ENCODE data around the gene TSFM.

TSFM gene

DNA sequence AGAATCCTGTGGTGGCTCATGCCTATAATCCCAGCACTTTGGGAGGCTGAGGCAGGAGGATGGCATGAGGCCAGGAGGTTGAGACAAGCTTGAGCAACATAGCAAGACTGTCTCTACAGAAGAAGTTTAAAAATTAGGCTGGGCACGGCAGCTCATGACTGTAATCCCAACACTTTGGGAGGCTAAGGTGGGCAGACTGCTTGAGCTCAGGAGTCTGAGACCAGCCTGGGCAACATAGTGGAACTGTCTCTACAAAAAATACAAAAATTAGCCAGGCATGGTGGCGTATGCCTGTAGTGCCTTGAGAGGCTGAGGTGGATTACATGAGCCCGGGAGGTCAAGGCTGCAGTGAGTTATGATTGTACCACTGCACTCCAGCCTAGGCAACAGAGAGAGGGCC is 14.7 kb upstream of the TSFM start:
- H3K4ac ChIP-seq (ENCODE audit: low read depth, low read length): no peak overlapping the region
- peaks cover 2% of the 10 kb centered on the region for H3K36me3 ChIP-seq (ENCODE audit: control insufficient read depth, insufficient read depth, low read length)
- no peak overlapping the region for H3K9ac ChIP-seq (ENCODE audit: low read length)
- H3K56ac ChIP-seq (ENCODE audit: low read length): no peak overlapping the region
- H3K18ac ChIP-seq (ENCODE audit: low read length): no peak overlapping the region
- H2AK5ac ChIP-seq (ENCODE audit: low read length): no peak overlapping the region
- H3K4me3 ChIP-seq (ENCODE audit: low read length): no peak overlapping the region
- H4K8ac ChIP-seq (ENCODE audit: low read depth, low read length): no peak overlapping the region
- H3K27ac ChIP-seq (ENCODE audit: low read depth, low read length): no peak overlapping the region
- H2BK120ac ChIP-seq (ENCODE audit: low read depth, low read length): no peak overlapping the region
- WGBS (ENCODE audit: extremely low coverage, insufficient coverage, low lambda C conversion rate): no CpG with 5 or more reads among the region's 3 CpGs
- DNase-seq: no peak
- H3K4me2 ChIP-seq (ENCODE audit: low read length): no peak overlapping the region
- H3K79me1 ChIP-seq (ENCODE audit: low read length): peaks cover 8% of the 10 kb centered on the region
- peaks cover 19% of the 10 kb centered on the region for H3K27me3 ChIP-seq (ENCODE audit: insufficient read depth, low read length, poor library complexity)
- H2BK15ac ChIP-seq (replicated peaks; ENCODE audit: low read depth): no peak overlapping the region
- H4K5ac ChIP-seq (ENCODE audit: low read length): no peak overlapping the region
- H3K23ac ChIP-seq (ENCODE audit: low read length): no peak overlapping the region
- H3K4me1 ChIP-seq (ENCODE audit: control insufficient read depth, low read depth, low read length): peaks cover 9% of the 10 kb centered on the region
- peaks cover 3% of the 10 kb centered on the region for H3K79me2 ChIP-seq (ENCODE audit: control insufficient read depth, insufficient read depth, low read length)
- no peak overlapping the region for H2BK5ac ChIP-seq (ENCODE audit: low read length)

DNA sequence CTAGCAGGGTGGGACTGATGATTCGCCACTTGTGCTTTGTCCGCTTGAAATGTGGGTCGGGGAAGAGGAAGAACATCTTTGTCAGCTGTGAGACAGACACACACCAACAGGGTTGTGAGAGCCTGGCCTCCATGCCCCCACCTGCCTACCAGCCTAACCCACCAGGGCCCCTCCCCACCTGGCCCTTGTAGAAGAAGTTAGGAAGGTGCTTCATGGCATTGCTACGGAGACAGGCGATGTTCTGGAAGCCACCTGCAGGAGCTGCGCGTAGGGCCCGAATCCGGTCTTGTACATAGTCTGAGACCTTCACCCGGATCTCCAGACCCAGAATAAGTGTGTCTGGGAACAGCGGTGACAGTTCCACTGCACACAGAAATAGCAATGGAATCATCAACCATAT is 13.0 kb upstream of the TSFM start:
- H3K4me1 ChIP-seq (ENCODE audit: control insufficient read depth, low read depth, low read length): peaks cover 9% of the 10 kb centered on the region
- DNase-seq: no peak
- H3K79me1 ChIP-seq (ENCODE audit: low read length): peaks cover 8% of the 10 kb centered on the region
- no peak overlapping the region for H3K4ac ChIP-seq (ENCODE audit: low read depth, low read length)
- H3K56ac ChIP-seq (ENCODE audit: low read length): no peak overlapping the region
- H3K27me3 ChIP-seq (ENCODE audit: insufficient read depth, low read length, poor library complexity): peaks cover 12% of the 10 kb centered on the region
- no peak overlapping the region for H3K9ac ChIP-seq (ENCODE audit: low read length)
- no peak overlapping the region for H3K18ac ChIP-seq (ENCODE audit: low read length)
- peaks cover 3% of the 10 kb centered on the region for H3K79me2 ChIP-seq (ENCODE audit: control insufficient read depth, insufficient read depth, low read length)
- H2BK120ac ChIP-seq (ENCODE audit: low read depth, low read length): no peak overlapping the region
- H3K23ac ChIP-seq (ENCODE audit: low read length): no peak overlapping the region
- WGBS (ENCODE audit: extremely low coverage, insufficient coverage, low lambda C conversion rate): no CpG with 5 or more reads among the region's 11 CpGs
- no peak overlapping the region for H4K8ac ChIP-seq (ENCODE audit: low read depth, low read length)
- H2AK5ac ChIP-seq (ENCODE audit: low read length): no peak overlapping the region
- H2BK5ac ChIP-seq (ENCODE audit: low read length): no peak overlapping the region
- no peak overlapping the region for H2BK15ac ChIP-seq (replicated peaks; ENCODE audit: low read depth)
- H3K4me3 ChIP-seq (ENCODE audit: low read length): no peak overlapping the region
- H3K36me3 ChIP-seq (ENCODE audit: control insufficient read depth, insufficient read depth, low read length): peaks cover 2% of the 10 kb centered on the region
- no peak overlapping the region for H3K27ac ChIP-seq (ENCODE audit: low read depth, low read length)
- H4K5ac ChIP-seq (ENCODE audit: low read length): no peak overlapping the region
- no peak overlapping the region for H3K4me2 ChIP-seq (ENCODE audit: low read length)

- Histone ChIP-seq H3K27me3 (ENCODE audit: insufficient read depth, low read length, poor library complexity) (peaks cover 6% of the 10 kb centered on the region), H3K4ac (ENCODE audit: low read depth, low read length) (no peak overlapping the region), H4K8ac (ENCODE audit: low read depth, low read length) (no peak overlapping the region), H3K27ac (ENCODE audit: low read depth, low read length) (no peak overlapping the region), H2BK120ac (ENCODE audit: low read depth, low read length) (no peak overlapping the region), H2BK15ac (replicated peaks; ENCODE audit: low read depth) (no peak overlapping the region), H3K9ac (ENCODE audit: low read length) (peak overlapping the region; percentile 55), H3K79me2 (ENCODE audit: control insufficient read depth, insufficient read depth, low read length) (peaks cover 3% of the 10 kb centered on the region), H3K79me1 (ENCODE audit: low read length) (peaks cover 8% of the 10 kb centered on the region), H3K36me3 (ENCODE audit: control insufficient read depth, insufficient read depth, low read length) (peaks cover 2% of the 10 kb centered on the region), H3K23ac (ENCODE audit: low read length) (no peak overlapping the region), H2AK5ac (ENCODE audit: low read length) (no peak overlapping the region), H3K18ac (ENCODE audit: low read length) (no peak overlapping the region), H4K5ac (ENCODE audit: low read length) (no peak overlapping the region), H3K4me3 (ENCODE audit: low read length) (no peak overlapping the region), H2BK5ac (ENCODE audit: low read length) (no peak overlapping the region), H3K4me1 (ENCODE audit: control insufficient read depth, low read depth, low read length) (peaks cover 5% of the 10 kb centered on the region), H3K4me2 (ENCODE audit: low read length) (no peak overlapping the region), H3K56ac (ENCODE audit: low read length) (no peak overlapping the region)
- no peak for DNase-seq
- no CpG with 5 or more reads among the region's 4 CpGs for WGBS (ENCODE audit: extremely low coverage, insufficient coverage, low lambda C conversion rate)
Observed at GRCh38 chr12:57770734-57771133, 11.9 kb upstream of the TSFM start.

- Histone ChIP-seq H2BK15ac (replicated peaks; ENCODE audit: low read depth) (no peak overlapping the region), H3K4me2 (ENCODE audit: low read length) (peak overlapping the region; percentile 69), H3K4me3 (ENCODE audit: low read length) (peak overlapping the region; percentile 51), H3K4ac (ENCODE audit: low read depth, low read length) (no peak overlapping the region), H3K9ac (ENCODE audit: low read length) (peak overlapping the region; percentile 55), H2BK5ac (ENCODE audit: low read length) (no peak overlapping the region), H3K79me2 (ENCODE audit: control insufficient read depth, insufficient read depth, low read length) (peaks cover 3% of the 10 kb centered on the region), H3K4me1 (ENCODE audit: control insufficient read depth, low read depth, low read length) (peaks cover 1% of the 10 kb centered on the region), H3K18ac (ENCODE audit: low read length) (no peak overlapping the region), H3K27ac (ENCODE audit: low read depth, low read length) (no peak overlapping the region), H3K36me3 (ENCODE audit: control insufficient read depth, insufficient read depth, low read length) (peaks cover 2% of the 10 kb centered on the region), H3K79me1 (ENCODE audit: low read length) (peaks cover 8% of the 10 kb centered on the region), H3K56ac (ENCODE audit: low read length) (peak overlapping the region; percentile 89), H2AK5ac (ENCODE audit: low read length) (no peak overlapping the region), H3K27me3 (ENCODE audit: insufficient read depth, low read length, poor library complexity) (no peaks in the 10 kb centered on the region), H2BK120ac (ENCODE audit: low read depth, low read length) (no peak overlapping the region), H4K8ac (ENCODE audit: low read depth, low read length) (no peak overlapping the region), H4K5ac (ENCODE audit: low read length) (no peak overlapping the region), H3K23ac (ENCODE audit: low read length) (no peak overlapping the region)
- no CpG with 5 or more reads among the region's 16 CpGs for WGBS (ENCODE audit: extremely low coverage, insufficient coverage, low lambda C conversion rate)
- peak; percentile 97 for DNase-seq
Observed at GRCh38 chr12:57771236-57771872, 11.2 kb upstream of the TSFM start.

GRCh38 chr12:57771873-57772428 is 10.6 kb upstream of the TSFM start, which contains the start of gene METTL1:
METTL1 (minus strand) TSS chr12:57772105; CDS start chr12:57772083, 22 bp downstream.
- Histone ChIP-seq H4K8ac (ENCODE audit: low read depth, low read length) (no peak within 1 kb of the TSS), H3K56ac (ENCODE audit: low read length) (peak within 1 kb of the TSS; percentile 94), H3K79me2 (ENCODE audit: control insufficient read depth, insufficient read depth, low read length) (peaks cover 3% of the 10 kb centered on the region), H3K4me1 (ENCODE audit: control insufficient read depth, low read depth, low read length) (no peaks in the 10 kb centered on the region), H3K4me2 (ENCODE audit: low read length) (peak within 1 kb of the TSS; percentile 84), H2BK120ac (ENCODE audit: low read depth, low read length) (no peak within 1 kb of the TSS), H3K9ac (ENCODE audit: low read length) (peak within 1 kb of the TSS; percentile 82), H3K79me1 (ENCODE audit: low read length) (peaks cover 8% of the 10 kb centered on the region), H4K5ac (ENCODE audit: low read length) (no peak within 1 kb of the TSS), H2BK15ac (replicated peaks; ENCODE audit: low read depth) (no peak within 1 kb of the TSS), H2BK5ac (ENCODE audit: low read length) (no peak within 1 kb of the TSS), H3K27me3 (ENCODE audit: insufficient read depth, low read length, poor library complexity) (no peaks in the 10 kb centered on the region), H3K27ac (ENCODE audit: low read depth, low read length) (peak within 1 kb of the TSS; percentile 59), H2AK5ac (ENCODE audit: low read length) (no peak within 1 kb of the TSS), H3K4me3 (ENCODE audit: low read length) (peak within 1 kb of the TSS; percentile 51), H3K36me3 (ENCODE audit: control insufficient read depth, insufficient read depth, low read length) (peaks cover 2% of the 10 kb centered on the region), H3K23ac (ENCODE audit: low read length) (no peak within 1 kb of the TSS), H3K18ac (ENCODE audit: low read length) (peak within 1 kb of the TSS; percentile 62), H3K4ac (ENCODE audit: low read depth, low read length) (peak within 1 kb of the TSS; percentile 60)
- no CpG with 5 or more reads among the region's 28 CpGs for WGBS (ENCODE audit: extremely low coverage, insufficient coverage, low lambda C conversion rate)
- DNase-seq: peak; percentile 99
